Stimulated activated CD4-positive, alpha-beta T cell treated with anti-CD3 and anti-CD28 coated beads, Interleukin-12 subunit alpha, Interleukin-12 subunit beta, amount 100 ng/mL, for 48 hours (primary cell): ENCODE data around the gene FNBP1L.

Source experiments
- DNase-seq, 3 donors: peaks; one replicate each; pipeline ENCODE4 v3.0.0-alpha.2; 2020; ENCODE audit warnings: low read depth in 2 of 3, low spot score in 1 of 3

Gene FNBP1L

GRCh38 chr1:93483606-93484005 is 35.7 kb downstream of the FNBP1L start:
- DNase-seq: no peak

GRCh38 chr1:93488207-93488606 is 40.3 kb downstream of the FNBP1L start:
- no peak for DNase-seq

GRCh38 chr1:93489756-93490155 is 41.8 kb downstream of the FNBP1L start:
- no peak for DNase-seq

GRCh38 chr1:93490357-93490756 is 42.4 kb downstream of the FNBP1L start:
- no peak for DNase-seq

GRCh38 chr1:93495911-93496310 is 48.0 kb downstream of the FNBP1L start:
- no peak for DNase-seq

GRCh38 chr1:93496520-93496919 is 48.6 kb downstream of the FNBP1L start:
- DNase-seq: no peak

- DNase-seq: no peak
Observed at GRCh38 chr1:93499075-93499474, 51.2 kb downstream of the FNBP1L start.

GRCh38 chr1:93499533-93499932 is 51.6 kb downstream of the FNBP1L start:
- DNase-seq: no peak

GRCh38 chr1:93500275-93500674 is 52.4 kb downstream of the FNBP1L start:
- DNase-seq: no peak

- no peak for DNase-seq
Observed at GRCh38 chr1:93501399-93501798, 53.5 kb downstream of the FNBP1L start.

- DNase-seq: no peak
Observed at GRCh38 chr1:93501829-93502369, 54.0 kb downstream of the FNBP1L start.

- no peak for DNase-seq
Observed at GRCh38 chr1:93502571-93502970, 54.7 kb downstream of the FNBP1L start.

- DNase-seq: no peak
Observed at GRCh38 chr1:93503163-93503562, 55.2 kb downstream of the FNBP1L start.

- no peak for DNase-seq
Observed at GRCh38 chr1:93503816-93504215, 55.9 kb downstream of the FNBP1L start.

GRCh38 chr1:93504247-93505033 is 56.5 kb downstream of the FNBP1L start:
- DNase-seq: no peak

GRCh38 chr1:93506126-93506525 is 58.2 kb downstream of the FNBP1L start:
- DNase-seq: no peak

- peak in 1 of 3 donors; percentile 1 for DNase-seq
Observed at GRCh38 chr1:93516164-93516563, 68.2 kb downstream of the FNBP1L start.

GRCh38 chr1:93518516-93518915 is 70.6 kb downstream of the FNBP1L start:
- DNase-seq: no peak

GRCh38 chr1:93519199-93519829 is 71.4 kb downstream of the FNBP1L start:
- DNase-seq: no peak

GRCh38 chr1:93521618-93522017 is 73.7 kb downstream of the FNBP1L start:
- no peak for DNase-seq

- no peak for DNase-seq
Observed at GRCh38 chr1:93522721-93523120, 74.8 kb downstream of the FNBP1L start.

- no peak for DNase-seq
Observed at GRCh38 chr1:93525431-93525830, 77.5 kb downstream of the FNBP1L start.
